NOMO-1 treated with dmso at 0.1 percent for 144 hours (cell line): ENCODE measurements around the gene SLC17A5.
"Not testable (repeated sequence)": the region's sequence is repeated elsewhere in the genome, so short reads cannot be mapped to it uniquely, and the experiment has no call there.

ENCODE experiments used
- DNase-seq: peaks from one replicate; lab custom pipeline; 2025; ENCODE audit not compliant: unreplicated experiment; lab: John Stamatoyannopoulos, UW

Gene SLC17A5

DNA sequence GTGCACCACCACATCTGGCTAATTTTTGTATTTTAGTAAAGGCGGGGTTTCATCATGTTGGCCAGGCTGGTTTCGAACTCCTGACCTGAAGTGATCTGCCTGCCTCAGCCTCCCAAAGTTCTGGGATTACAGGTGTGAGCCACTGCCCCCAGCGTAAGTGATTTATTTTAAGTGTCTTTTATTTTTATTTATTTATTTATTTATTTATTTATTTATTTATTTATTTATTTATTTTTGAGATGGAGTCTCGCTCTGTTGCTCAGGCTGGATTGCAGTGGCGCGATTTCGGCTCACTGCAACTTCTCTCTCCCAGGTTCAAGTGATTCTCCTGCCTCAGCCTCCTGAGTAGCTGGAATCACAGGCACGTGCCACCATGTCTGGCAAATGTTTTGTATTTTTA lies 30.3 kb downstream of the SLC17A5 start:
- not testable (repeated sequence) for DNase-seq

DNA sequence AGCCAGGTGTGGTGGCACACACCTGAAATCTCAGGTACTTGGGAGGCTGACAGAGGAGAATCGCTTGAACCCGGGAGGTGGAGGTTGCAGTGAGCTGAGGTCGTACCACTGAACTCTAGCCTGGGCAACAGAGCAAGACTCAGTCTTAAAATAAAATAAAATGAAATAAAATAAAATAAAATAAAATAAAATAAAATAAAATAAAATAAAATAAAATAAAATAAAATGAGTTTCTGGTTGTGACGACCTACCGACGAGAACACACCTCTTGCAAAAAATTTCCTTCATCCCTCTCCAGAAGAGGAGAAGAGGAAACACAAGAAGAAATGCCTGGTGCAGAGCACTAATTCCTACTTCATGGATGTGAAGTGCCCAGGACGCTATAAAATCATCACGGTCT lies 35.7 kb downstream of the SLC17A5 start:
- not testable (repeated sequence) for DNase-seq

DNA sequence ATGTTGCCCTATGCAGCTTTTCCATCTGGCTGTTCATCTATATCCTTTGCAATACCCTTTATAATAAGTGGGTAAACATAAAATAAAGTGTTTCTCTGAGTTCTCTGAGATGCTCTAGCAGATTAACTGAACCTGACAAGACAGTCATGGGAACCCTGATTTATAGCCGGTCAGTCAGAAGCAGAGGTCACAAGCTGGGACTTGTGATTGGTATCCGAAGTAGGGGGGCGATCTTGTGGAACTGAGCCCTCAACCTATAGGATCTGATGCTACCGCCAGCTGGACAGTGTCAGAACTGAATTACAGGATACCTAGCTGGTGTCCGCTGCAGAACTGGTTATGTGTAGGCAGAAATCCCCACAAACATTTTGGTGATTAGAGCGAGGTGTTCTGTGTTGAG lies 39.0 kb downstream of the SLC17A5 start:
- DNase-seq = no peak

DNA sequence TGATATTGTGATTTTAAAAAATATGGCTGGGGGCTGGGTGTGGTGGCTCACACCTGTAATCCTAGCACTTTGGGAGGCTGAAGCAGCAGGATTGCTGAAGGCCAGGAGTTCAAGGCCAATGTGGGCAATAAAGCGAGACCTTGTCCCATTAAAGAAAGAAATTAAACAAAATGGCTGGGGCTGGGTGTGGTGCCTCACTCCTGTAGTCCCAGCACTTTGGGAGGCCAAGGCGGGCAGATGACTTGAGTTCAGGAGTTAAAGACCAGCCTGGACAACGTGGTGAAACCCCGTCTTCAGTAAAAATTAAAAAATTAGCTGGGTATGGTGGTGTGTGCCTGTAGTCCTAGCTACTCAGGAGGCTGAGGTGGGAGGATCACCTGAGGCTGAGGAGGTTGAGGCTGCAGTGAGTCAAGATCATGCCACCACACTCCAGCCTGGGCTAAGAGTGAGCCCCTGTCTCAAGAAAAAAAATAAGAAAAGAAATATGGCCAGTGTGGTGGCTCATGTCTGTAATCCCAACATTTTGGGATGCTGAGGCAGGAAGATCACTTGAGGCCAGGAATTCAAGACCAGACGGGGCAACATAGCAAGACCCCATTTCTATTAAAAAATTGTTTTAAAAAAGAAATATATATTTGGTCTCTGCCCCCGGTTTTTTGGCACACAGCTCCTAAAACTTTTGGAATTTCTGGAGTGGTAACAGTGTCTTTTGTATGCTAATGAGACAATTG lies 39.8 kb downstream of the SLC17A5 start:
- no peak for DNase-seq

DNA sequence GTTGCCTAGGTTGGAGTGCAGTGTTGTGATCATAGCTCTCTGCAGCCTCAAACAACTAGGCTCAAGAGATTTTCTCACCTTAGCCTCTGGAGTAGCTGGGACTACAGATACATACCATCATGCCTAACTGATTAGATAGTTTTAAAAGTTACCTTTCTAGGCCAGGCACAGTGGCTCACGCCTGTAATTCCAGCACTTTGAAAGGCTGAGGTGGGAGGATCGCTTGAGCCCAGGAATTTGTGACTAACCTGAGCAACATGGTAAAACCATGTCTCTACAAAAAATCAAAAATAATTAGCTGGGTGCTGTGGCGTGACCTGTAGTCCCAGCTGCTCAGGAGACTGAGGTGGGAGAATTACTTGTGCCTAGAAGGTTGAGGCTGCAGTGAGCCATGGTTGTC lies 41.2 kb downstream of the SLC17A5 start:
- no peak for DNase-seq

DNA sequence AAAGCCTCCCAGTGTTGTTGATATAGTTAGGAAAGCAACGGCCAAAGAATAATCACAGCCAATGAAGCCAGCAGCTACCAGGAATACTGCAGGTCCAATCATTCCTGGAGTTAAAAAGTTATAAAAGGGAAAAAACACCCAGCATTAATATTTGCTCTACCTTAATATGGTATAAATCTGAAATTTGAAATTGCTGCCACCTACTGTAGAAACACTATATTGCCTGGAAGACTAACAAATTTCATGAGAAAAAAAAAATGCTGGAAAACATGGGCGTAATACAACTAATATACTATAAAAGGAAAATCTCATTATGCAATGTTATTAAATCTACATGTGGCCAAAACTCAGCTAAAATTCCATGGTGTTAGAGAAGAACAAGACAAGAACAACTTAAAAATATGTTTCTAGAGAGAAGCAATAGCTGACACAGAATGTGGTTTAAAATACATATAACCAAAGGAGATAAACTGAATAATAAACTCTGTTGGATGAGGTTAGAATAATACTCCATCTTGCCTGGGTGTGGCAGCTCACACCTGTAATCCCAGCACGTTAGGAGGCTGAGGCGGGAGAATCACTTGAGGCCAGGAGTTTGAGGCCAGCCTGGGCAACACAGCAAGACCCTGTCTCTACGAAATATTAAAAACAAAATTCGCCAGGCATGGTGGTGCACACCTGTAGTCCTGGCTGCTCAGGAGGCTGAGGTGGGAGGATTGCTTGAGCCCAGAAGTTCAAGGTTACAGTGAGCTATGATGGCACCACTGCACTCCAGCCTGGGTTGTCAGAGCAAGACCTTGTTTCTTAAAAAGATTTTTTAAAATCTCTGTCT lies 43.1 kb downstream of the SLC17A5 start:
- no peak for DNase-seq

DNA sequence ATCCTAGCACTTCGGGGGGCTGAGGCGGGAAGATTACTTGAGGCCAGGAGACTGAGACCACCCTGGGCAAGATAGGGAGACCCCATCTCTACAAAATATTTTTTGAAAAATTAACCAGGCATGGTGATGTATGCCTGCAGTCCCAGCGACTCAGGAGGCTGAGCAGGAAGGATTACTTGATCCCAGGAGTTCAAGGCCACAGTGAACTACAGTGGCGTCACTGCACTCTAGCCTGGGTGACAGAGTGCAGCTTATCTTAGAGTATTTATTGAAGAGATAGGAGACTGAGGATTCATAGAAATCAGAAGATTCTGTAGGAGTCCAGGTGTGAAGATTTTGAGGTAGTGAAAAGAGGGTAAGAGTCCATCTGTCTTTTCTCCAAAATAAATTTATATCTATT lies 45.0 kb downstream of the SLC17A5 start:
- no peak for DNase-seq

DNA sequence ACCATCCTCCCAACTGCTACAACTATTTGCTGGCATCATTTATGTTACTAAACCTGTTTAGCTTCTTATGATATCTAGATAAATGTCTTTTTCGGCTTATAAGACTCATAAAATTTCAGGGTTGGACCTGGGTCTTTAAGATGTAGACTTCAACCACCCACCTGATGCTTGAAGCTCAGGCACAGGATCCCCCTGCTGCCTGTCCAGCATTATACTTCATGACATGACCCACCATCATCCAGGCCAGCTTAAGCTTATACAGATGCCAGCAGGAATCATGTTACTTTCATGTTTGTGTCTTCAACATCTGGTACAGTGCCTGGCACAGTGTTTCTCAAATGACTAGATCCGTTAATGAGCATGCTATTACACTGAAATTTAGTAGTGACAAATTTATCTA lies 47.4 kb downstream of the SLC17A5 start:
- no peak for DNase-seq

DNA sequence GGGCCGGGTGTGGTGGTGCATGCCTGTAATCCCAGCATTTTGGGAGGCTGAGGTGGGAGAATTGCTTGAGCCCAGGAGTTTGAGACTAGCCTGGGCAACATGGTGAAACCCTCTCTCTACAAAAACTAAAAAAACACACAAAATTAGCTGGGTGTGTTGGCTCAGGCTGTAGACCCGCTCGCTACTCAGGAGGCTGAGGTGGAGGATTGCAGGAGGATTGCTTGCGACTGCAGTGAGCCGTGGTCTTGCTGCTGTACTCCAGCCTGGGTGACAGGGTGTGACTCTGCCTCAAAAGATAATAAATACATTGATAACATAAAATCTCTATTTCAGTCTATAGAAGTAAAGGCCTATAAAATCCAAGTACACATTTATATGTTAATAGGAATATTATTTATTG lies 49.3 kb downstream of the SLC17A5 start:
- DNase-seq = no peak

DNA sequence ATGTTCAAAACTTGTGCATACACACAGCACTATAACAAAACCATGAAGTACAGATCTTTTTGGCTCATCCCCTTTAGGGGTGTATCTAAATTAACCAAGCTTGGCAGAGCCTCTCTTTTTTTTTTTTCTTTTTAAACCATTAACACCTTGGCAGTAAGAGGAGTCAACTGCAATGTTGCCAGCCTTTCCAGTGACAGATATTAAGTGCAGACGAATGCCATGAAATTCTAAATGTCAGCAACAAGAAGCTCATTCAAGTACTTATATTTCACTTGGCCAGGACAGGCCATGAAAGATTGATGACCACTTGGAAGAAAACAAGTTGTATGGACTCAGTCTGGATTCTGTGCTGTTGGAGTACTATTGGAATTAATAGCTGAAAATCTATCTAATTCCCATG lies 49.8 kb downstream of the SLC17A5 start:
- DNase-seq = no peak

DNA sequence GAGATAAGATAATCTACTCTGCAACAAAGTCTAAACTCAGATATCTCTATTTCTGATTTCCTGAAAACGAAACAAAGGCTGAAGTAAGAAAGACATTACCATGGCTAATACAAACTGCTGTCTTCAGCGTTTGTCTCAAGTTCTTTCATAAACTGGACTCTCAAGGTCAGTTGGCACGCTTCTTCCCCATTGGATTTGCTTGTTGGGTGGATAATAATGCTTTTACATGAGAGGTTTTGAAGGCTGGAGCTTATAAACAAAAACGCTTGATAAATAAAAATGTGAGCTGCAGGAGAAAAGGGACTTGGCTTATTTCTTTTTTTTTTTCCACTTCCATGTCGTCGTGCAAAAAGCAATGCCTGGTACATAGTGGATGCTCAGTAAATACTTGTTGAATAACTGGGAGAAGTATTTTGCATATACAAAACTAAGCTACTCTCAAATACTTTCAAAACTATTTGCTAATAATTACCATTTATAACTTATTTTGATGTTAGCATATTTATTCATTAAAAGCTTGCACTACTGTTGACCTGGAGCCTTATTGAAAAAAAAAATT lies 67.3 kb downstream of the SLC17A5 start:
- DNase-seq = no peak

DNA sequence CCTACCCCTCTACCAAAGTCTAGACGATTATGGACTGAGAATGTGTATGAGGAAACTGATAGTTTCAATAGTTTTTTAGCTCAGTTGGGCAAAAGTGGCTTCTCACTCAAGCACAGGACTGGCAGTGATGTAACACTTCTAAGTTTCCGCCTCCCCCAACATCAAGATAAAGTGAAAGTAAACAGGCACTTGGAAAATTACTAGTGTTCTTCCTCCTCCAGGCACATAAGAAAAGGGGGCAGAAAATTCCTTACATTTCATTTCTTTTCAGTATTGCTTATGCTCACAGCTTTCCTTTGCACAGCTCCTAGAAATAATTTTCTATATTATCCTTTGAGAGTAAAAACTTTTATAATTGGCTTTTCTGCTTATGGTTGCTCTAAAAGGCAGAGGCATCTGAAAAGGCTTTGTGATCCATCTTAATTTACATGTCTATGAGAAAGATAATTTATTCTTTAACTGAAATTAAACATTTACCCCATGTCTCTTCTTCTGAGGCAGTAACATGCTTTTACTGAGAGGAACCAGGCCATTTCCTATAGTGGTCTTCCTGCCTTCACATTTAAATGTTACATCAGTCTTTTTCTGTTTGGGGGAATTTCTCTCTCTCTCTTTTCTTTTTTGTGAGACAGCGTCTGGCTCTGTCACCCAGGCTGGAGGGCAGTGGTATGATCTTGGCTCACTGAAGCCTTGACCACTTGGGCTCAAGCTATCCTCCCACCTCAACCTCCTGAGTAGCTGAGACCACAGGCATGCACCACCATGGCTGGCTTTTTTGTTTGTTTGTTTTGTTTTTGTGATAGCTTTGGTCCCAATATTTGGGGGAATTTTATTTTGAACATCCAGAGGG lies 68.0 kb downstream of the SLC17A5 start:
- peak; percentile 73 for DNase-seq

DNA sequence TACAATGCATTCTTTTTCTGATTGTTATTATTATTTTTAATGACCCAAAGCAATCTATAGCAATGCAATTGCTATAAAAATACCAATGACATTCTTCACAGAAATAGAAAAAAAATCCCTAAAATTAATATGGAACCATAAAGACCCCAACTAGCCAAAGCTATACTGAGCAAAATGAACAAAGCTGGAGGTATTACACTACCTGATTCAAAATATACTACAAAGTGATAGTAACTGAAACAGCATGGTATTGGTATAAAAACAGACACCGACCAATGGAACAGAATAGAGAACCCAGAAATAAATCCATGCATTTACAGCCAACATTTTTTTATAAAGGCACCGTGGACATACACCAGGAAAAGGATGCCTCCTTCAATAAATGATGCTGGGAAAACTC lies 72.5 kb downstream of the SLC17A5 start:
- no peak for DNase-seq

DNA sequence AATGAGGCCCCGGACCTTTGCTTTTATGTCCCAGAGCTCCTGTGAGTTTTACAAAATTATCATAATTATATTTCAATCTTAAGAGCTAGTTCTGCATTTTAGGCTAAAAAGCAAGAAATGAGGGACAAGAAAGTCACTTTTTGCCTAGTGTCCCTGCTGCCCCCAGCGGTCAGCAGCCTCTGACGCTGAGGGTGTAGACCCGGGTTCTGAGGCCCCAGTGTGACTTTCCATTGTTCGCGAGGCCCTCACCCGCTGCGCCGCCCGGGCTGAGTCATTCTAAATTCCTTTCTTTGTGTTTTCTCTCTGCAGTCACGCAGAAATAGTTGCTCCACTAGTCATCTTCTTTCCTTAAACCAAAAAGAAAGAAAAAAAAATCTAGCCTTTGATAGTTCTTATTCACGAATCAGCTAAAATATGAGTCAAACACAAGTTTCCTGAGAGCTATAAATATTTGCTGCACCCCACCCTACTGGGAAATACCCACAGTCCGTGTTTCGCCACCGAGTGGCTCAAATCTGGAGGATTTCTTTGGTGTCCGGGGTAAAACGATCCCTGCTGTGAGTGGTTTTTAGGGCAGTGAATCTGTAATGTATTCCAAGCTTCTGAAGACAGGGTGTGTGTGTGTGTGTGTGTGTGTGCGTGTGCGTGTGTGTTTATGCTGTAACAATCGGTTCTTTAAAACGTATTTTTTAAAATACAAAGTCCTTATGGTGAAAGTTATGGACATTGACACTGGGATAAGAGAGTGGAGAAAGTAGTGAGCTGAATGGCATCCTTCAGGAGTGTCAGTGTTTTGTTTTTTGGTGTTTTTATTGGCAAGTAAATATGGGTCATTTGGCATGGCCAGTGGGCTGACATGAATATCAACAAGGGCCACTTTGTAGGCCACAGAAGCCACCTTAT lies 73.3 kb downstream of the SLC17A5 start:
- peak; percentile 82 for DNase-seq

DNA sequence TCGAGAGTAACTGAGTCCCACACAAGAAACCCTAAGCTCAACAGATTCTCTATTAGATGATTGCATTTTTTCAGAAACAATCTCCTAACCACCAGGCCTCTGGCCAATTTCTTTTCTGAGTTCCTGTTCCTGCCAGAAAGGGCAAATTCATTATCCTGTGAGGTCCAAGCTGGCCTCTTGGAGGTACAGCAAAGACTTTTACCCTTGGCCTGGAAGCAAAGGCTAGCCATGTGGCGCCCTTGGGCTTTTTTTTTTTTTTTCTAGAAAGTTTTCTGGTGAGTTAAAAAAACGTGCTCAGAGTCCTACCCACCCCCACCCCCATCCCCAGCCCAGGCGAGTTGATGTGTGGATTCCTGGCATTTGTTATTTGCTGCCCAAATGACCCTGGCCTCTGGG lies 73.9 kb downstream of the SLC17A5 start:
- DNase-seq = peak; percentile 13

DNA sequence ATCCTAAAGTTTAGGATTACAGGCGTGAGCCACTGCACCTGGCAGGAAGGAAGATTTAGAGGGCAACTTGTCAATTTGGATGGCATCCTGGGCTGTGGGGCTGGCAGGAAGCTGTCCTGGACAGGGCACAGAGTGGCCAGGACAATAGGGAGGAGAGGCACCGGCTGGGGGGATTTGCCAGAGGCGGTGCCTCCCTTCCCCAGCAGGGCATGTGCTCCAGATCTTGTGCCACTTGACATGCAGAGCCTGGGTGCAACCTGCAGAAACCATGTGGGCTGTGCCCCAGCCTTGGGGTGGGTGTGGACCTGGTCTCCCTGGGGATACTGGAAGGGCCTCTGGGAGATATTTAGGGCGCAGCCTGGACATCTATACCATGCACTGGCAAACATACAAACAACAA lies 74.4 kb downstream of the SLC17A5 start:
- no peak for DNase-seq

DNA sequence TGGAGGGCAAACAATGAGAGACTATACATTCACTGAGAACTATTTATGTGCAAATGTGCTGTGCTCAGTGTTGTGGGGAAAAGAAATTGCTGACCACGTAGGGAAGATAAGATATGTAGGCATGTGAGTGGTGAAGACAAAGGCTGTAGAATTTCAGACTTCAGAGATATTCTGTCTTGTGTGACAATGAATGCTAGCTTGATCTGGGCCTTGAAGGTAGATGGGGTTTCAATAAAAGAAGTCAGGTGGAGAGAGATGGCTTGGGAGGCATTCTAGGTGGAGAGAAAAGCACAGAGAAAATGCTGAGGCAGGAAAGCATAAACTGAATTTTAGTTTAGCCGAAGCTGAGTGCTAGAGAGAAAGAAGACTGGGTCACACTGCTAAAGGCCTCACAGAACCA lies 76.1 kb downstream of the SLC17A5 start:
- no peak for DNase-seq

DNA sequence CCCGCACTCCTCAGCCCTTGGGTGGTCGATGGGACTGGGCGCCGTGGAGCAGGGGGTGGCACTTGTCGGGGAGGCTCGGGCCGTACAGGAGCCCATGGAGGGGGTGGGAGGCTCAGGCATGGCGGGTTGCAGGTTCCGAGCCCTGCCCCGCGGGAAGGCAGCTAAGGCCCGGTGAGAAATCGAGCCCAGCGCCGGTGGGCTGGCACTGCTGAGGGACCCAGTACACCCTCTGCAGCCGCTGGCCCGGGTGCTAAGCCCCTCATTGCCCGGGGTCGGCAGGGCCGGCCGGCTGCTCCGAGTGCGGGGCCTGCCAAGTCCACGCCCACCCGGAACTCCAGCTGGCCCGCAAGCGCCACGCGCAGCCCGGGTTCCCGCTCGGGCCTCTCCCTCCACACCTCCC lies 81.3 kb downstream of the SLC17A5 start:
- not testable (repeated sequence) for DNase-seq

DNA sequence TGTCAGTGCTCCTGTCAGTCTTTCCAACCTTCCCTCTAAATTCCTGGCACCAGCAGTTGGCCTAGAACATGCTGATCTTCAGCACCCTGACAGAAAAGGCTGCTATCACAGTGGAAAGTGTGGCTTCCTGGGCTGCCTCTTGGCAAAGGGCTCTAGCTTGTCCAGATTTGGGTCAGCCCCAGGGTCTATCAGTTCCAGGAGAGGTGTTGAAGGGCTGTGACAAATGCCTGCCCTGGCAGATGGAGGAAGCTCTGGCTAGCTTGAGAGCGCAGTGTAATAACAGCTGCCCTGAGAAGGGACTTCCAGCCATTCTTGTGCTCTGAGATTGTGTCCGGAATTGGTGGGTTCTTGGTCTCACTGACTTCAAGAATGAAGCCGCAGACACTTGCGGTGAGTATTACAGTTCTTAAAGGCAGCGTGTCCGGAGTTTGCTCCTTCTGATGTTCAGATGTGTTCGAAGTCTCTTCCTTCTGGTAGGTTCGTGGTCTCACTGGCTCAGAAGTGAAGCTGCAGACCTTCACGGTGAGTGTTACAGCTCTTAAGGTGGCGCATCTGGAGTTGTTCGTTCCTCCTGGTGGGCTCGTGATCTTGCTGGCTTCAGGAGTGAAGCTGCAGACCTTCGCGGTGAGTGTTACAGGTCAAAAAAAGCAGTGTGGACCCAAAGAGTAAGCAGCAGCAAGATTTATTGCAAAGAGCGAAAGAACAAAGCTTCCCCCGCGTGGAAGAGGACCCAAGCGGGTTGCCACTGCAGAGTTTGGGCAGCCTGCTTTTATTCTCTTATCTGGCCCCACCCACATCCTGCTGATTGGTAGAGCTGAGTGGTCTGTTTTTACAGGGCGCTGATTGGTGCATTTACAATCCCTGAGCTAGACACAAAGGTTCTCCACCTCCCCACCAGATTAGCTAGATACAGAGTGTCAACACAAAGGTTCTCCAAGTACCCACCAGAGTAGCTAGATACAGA lies 82.3 kb downstream of the SLC17A5 start:
- DNase-seq = not testable (repeated sequence)
